Endodermal cell (in vitro differentiated cells): ENCODE results near the gene TMX1. TPM values are rescaled to one million over a fixed set of nuclear protein-coding genes. Genes with fewer than 3 reads are reported as not detected.

Experiments
- DNase-seq: peaks from one replicate; pipeline ENCODE4 v3.0.0-alpha.2; 2017
- H3K27ac ChIP-seq: 2 replicates; pipeline ENCODE4 v1.5.1; 2013; ENCODE audit warnings: mild to moderate bottlenecking, low read depth, low read length, moderate library complexity
- H3K27me3 ChIP-seq: 2 replicates; pipeline ENCODE4 v1.6.1; 2013; ENCODE audit warnings: mild to moderate bottlenecking, low read length, moderate library complexity; ENCODE audit not compliant: insufficient read depth, control insufficient read depth, poor library complexity, severe bottlenecking
- H3K36me3 ChIP-seq: 2 replicates; pipeline ENCODE4 v1.7.0; 2013; ENCODE audit warnings: mild to moderate bottlenecking, low read length, moderate library complexity; ENCODE audit not compliant: control insufficient read depth, insufficient read depth
- H3K4me1 ChIP-seq: one replicate; pipeline ENCODE4 v1.7.0; 2013; ENCODE audit warnings: low read length; ENCODE audit not compliant: control insufficient read depth, insufficient read depth
- H3K4me3 ChIP-seq: 2 replicates; pipeline ENCODE4 v1.5.1; 2013; ENCODE audit warnings: mild to moderate bottlenecking, low read length, moderate library complexity
- H3K9ac ChIP-seq: 2 replicates; pipeline ENCODE4 v1.6.1; 2013; ENCODE audit warnings: mild to moderate bottlenecking, low read length, moderate library complexity; ENCODE audit not compliant: poor library complexity, severe bottlenecking; ENCODE audit errors: extremely low read depth
- H3K9me3 ChIP-seq: 2 replicates; pipeline ENCODE4 v1.6.1; 2013; ENCODE audit warnings: mild to moderate bottlenecking, low read length, moderate library complexity; ENCODE audit not compliant: control insufficient read depth
- H3K27ac Mint-ChIP-seq: 2 replicates; pipeline ENCODE4 v1.8.0; 2020; ENCODE audit warnings: mixed read lengths
- H3K27me3 Mint-ChIP-seq: 2 replicates; pipeline ENCODE4 v1.8.0; 2021; ENCODE audit warnings: mild to moderate bottlenecking, mixed read lengths; ENCODE audit not compliant: insufficient read depth
- H3K36me3 Mint-ChIP-seq: 2 replicates; pipeline ENCODE4 v1.8.0; 2020; ENCODE audit warnings: low read depth, mixed read lengths
- H3K4me1 Mint-ChIP-seq: 2 replicates; pipeline ENCODE4 v1.8.0; 2020; ENCODE audit warnings: mixed read lengths
- H3K4me3 Mint-ChIP-seq: 2 replicates; pipeline ENCODE4 v1.8.0; 2020; ENCODE audit warnings: mild to moderate bottlenecking, moderate library complexity, mixed read lengths
- H3K9me3 Mint-ChIP-seq: 2 replicates; pipeline ENCODE4 v1.8.0; 2020; ENCODE audit warnings: mild to moderate bottlenecking, mixed read lengths
- WGBS, 2 experiments: methylation state at CpG; one replicate each; pipeline versions ENCODE4 v1.1.5 to v1.1.7; 2013; ENCODE audit warnings: missing lambda C conversion rate in 2 of 2, mixed read lengths in 1 of 2; ENCODE audit not compliant: insufficient coverage in 1 of 2, insufficient read length in 1 of 2; 5-methylcytosine and 5-hydroxymethylcytosine counted together
- total RNA-seq, 2 donors: library from RNA; stranded (reverse); fragmentation: NEBNext Ultra II Directional in 1 of 2; extraction: Animal tissue kit (Norgen Biotek cat#: 25700) in 1 of 2; gene quantifications; 2 replicates in 1 of 2; 3 replicates in 1 of 2; pipeline ENCODE4 v1.2.1, GENCODE V29; 2021
- TF ChIP-seq, protein P1 (sequence below): fragments of 200-600 bp; sonication (generic); conservative IDR thresholded peaks from 2 replicates; pipeline ENCODE4 v1.5.0; 2021; ENCODE audit warnings: antibody characterized with exemption, mild to moderate bottlenecking

The TMX1 gene
- total RNA-seq, 2 donors from 2014 or later = 28.8 to 36.1 TPM

DNA sequence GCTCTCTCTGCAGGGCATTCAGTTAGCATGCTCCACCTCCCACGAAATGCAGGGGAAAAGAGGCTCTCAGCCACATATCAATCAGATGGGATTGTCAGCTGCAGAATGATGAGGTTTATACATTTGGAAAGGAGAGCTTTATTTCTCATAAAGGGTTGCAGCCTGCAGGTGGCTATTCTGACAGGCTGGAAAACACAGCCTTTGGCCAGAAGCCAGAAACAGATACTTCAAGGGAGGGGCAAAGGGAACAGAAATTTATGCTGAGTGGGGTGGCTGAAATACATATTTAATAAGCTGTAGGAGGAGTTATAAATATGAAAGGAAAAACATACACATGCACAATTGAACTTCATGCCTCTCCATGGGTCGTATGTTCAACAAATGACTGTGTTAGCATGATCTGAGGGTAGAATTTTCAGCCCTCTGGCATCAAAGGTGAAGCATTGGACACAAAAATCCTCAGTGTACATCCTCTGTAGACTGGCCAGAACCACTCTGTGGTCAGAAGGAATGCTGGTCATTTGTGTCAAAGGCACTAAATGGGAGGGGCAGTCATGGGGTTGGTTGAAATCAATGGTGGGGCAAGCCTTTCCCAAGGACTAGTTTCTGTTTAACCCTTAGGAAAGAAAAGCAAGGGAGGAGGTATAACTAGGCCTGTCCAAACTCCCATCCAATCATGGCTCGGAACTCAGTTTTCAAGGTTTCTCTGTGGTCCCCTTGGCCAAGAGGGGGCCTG is 62.4 kb downstream of the TMX1 start:
- DNase-seq = no peak
- Mint-ChIP-seq H3K27ac (no peak overlapping the region), H3K4me3 (no peak overlapping the region), H3K36me3 (no peaks in the 10 kb centered on the region), H3K4me1 (no peaks in the 10 kb centered on the region), H3K27me3 (no peaks in the 10 kb centered on the region), H3K9me3 (no peaks in the 10 kb centered on the region)
- Histone ChIP-seq H3K27ac (no peak overlapping the region), H3K36me3 (no peaks in the 10 kb centered on the region), H3K4me3 (no peak overlapping the region), H3K4me1 (no peaks in the 10 kb centered on the region), H3K9ac (no peak overlapping the region), H3K27me3 (no peaks in the 10 kb centered on the region), H3K9me3 (no peaks in the 10 kb centered on the region)
- 83 to 100% methylated on average over 1 to 3 of the region's 3 CpGs for WGBS, 2 experiments
- TF ChIP-seq, protein P1, sequence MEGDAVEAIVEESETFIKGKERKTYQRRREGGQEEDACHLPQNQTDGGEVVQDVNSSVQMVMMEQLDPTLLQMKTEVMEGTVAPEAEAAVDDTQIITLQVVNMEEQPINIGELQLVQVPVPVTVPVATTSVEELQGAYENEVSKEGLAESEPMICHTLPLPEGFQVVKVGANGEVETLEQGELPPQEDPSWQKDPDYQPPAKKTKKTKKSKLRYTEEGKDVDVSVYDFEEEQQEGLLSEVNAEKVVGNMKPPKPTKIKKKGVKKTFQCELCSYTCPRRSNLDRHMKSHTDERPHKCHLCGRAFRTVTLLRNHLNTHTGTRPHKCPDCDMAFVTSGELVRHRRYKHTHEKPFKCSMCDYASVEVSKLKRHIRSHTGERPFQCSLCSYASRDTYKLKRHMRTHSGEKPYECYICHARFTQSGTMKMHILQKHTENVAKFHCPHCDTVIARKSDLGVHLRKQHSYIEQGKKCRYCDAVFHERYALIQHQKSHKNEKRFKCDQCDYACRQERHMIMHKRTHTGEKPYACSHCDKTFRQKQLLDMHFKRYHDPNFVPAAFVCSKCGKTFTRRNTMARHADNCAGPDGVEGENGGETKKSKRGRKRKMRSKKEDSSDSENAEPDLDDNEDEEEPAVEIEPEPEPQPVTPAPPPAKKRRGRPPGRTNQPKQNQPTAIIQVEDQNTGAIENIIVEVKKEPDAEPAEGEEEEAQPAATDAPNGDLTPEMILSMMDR = no peak

DNA sequence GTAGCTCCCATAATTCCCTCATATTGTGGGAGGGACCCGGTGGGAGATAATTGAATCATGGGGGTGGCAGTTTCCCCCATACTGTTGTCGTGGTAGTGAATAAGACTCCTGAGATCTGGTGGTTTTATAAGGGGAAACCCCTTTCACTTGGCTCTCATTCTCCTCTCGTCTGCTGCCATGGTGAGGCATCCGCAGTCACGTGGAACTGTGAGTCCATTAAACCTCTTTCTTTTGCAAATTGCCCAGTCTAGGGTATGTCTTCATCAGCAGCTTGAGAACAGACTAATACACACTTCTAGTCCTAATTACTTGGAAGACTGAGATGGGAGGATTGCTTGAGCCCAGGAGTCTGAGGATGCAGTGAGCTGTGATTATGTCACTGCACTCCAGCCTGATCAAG is 64.4 kb downstream of the TMX1 start:
- Histone ChIP-seq H3K4me3 (no peak overlapping the region), H3K9ac (no peak overlapping the region), H3K27me3 (no peaks in the 10 kb centered on the region), H3K27ac (no peak overlapping the region), H3K4me1 (no peaks in the 10 kb centered on the region), H3K9me3 (no peaks in the 10 kb centered on the region), H3K36me3 (no peaks in the 10 kb centered on the region)
- no peak for DNase-seq
- Mint-ChIP-seq H3K27me3 (no peaks in the 10 kb centered on the region), H3K4me3 (no peak overlapping the region), H3K4me1 (no peaks in the 10 kb centered on the region), H3K36me3 (no peaks in the 10 kb centered on the region), H3K27ac (no peak overlapping the region), H3K9me3 (no peaks in the 10 kb centered on the region)
- WGBS, 2 experiments = 76% methylated on average over 4 of the region's 5 CpGs; no CpG with 5 or more reads in 1 of the 2 experiments
- TF ChIP-seq, protein P1 = no peak

DNA sequence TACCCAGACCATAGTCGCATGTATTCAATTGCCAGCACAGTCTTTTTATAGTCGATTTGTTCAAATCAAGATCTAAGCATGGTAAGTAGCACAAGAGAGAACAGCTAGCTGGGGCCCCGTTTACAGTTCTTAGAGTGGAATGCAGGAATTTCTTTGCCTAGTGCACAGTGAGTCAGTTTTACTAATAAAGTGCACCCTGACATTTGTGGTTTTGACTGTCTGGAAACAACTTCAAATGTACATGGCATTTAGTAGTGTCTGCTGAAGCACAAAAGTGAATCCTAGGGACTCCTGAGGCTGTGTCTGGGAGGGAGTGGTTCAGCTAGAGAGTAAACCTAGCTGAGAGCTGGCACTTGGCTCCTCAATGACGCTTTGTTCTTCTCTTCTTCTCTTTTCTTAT is 64.9 kb downstream of the TMX1 start:
- Mint-ChIP-seq H3K9me3 (no peaks in the 10 kb centered on the region), H3K4me3 (no peak overlapping the region), H3K27ac (no peak overlapping the region), H3K4me1 (no peaks in the 10 kb centered on the region), H3K27me3 (no peaks in the 10 kb centered on the region), H3K36me3 (no peaks in the 10 kb centered on the region)
- H3K4me3 ChIP-seq = no peak overlapping the region
- no peaks in the 10 kb centered on the region for H3K27me3 ChIP-seq
- TF ChIP-seq, protein P1 = no peak
- H3K4me1 ChIP-seq = no peaks in the 10 kb centered on the region
- DNase-seq = no peak
- no peaks in the 10 kb centered on the region for H3K36me3 ChIP-seq
- H3K27ac ChIP-seq = no peak overlapping the region
- no peak overlapping the region for H3K9ac ChIP-seq
- 80 to 88% methylated on average over 1 to 4 of the region's 4 CpGs for WGBS, 2 experiments
- H3K9me3 ChIP-seq = no peaks in the 10 kb centered on the region
